ENCODE results near the gene PAM.
"Not testable (repeated sequence)": the region's sequence is repeated elsewhere in the genome, so short reads cannot be mapped to it uniquely, and the experiment has no call there.

PAM gene

DNA sequence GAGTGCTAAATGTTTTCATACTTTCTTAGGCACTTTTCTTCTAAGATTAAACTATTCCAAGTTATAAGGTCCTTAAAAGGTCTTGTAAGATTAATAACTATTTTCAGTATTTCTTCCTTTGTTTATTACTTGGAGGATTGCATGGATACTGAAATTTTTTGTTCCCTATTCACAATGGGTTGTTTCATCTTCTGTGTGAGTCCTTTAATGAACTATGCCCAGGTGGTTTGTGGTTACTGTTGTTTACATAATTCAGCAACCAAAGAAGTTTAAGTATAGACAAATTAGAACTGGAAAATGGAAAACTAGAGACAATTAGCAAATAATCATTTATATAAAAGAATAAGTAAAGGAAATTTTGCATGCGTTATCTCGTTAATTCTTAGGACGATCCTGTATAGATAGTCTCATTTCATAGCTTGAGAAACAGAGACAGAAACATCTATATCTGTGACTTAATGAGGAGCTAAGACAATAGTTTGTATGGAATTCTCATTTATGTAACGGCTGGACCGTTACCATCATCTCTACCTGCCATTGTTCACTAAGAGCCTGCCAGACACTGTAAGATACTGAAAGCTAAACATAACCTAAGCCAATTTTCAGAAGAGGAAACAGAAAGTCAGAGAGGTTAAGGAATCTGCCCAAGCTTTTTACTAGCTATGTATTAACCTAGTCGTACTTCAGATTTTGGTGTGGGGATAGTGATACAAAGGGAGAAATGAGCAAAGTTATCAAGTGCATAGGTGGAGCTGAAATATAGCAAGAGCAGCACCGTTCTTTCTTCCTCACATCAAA is 148.2 kb downstream of the PAM start:
- no peaks in the 10 kb centered on the region for H3K27me3 ChIP-seq (replicated peaks; ENCODE audit: insufficient read depth, low read length)
- H3K4me3 ChIP-seq (ENCODE audit: low read length) = no peak overlapping the region
- no peaks in the 10 kb centered on the region for H3K4me1 ChIP-seq (ENCODE audit: low read length)
- no peaks in the 10 kb centered on the region for H3K79me2 ChIP-seq (ENCODE audit: low read length)
- no peaks in the 10 kb centered on the region for H3K9me2 ChIP-seq (replicated peaks; ENCODE audit: insufficient read depth, low read length)
- H3K27ac ChIP-seq (ENCODE audit: low read length) = no peak overlapping the region
- H3K9me3 ChIP-seq (replicated peaks; ENCODE audit: insufficient read depth, low read length) = no peaks in the 10 kb centered on the region
- H4K20me1 ChIP-seq (ENCODE audit: insufficient read depth, low read length) = no peaks in the 10 kb centered on the region
- no peak overlapping the region for H2AFZ ChIP-seq (ENCODE audit: low read length)
- no peak for DNase-seq
- H3K9ac ChIP-seq (ENCODE audit: low read length) = no peak overlapping the region
- H3F3A ChIP-seq (ENCODE audit: insufficient read depth, low read length) = no peaks in the 10 kb centered on the region
- no peak overlapping the region for H3K4me2 ChIP-seq (ENCODE audit: low read depth, low read length)
- TF ChIP-seq EZH2phosphoT487 (IDR thresholded peaks at IDR 0.05; ENCODE audit: low read length) = no peak
- TF ChIP-seq, protein P1, sequence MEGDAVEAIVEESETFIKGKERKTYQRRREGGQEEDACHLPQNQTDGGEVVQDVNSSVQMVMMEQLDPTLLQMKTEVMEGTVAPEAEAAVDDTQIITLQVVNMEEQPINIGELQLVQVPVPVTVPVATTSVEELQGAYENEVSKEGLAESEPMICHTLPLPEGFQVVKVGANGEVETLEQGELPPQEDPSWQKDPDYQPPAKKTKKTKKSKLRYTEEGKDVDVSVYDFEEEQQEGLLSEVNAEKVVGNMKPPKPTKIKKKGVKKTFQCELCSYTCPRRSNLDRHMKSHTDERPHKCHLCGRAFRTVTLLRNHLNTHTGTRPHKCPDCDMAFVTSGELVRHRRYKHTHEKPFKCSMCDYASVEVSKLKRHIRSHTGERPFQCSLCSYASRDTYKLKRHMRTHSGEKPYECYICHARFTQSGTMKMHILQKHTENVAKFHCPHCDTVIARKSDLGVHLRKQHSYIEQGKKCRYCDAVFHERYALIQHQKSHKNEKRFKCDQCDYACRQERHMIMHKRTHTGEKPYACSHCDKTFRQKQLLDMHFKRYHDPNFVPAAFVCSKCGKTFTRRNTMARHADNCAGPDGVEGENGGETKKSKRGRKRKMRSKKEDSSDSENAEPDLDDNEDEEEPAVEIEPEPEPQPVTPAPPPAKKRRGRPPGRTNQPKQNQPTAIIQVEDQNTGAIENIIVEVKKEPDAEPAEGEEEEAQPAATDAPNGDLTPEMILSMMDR (IDR thresholded peaks at IDR 0.05; ENCODE audit: low read length) = no peak
- no peak for TF ChIP-seq EZH2 (optimal IDR thresholded peaks at IDR 0.05; ENCODE audit: low read depth, low read length)
- no peaks in the 10 kb centered on the region for H3K36me3 ChIP-seq (replicated peaks; ENCODE audit: insufficient read depth, low read length)

DNA sequence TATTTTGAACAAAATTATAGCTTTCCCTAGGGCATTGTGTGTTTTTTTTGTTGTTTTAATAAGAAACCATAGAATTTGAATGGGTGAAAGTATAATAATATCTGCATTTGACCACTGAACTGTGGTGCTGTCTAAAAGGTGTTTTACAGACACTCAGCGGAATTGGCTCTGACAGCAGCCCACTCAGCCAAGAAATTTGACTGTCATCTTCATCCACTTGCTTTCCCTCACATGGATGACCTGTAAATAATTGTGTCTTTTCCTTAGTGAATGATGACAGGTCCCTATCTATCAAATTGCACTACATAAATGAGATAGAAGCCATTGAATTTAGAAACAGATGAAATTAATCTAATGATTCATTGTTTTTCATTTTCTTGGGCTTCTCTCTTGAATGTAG is 150.0 kb downstream of the PAM start:
- Histone ChIP-seq H3K36me3 (replicated peaks; ENCODE audit: insufficient read depth, low read length) (no peaks in the 10 kb centered on the region), H3K4me2 (ENCODE audit: low read depth, low read length) (no peak overlapping the region), H3K27ac (ENCODE audit: low read length) (no peak overlapping the region), H3K4me3 (ENCODE audit: low read length) (no peak overlapping the region), H3F3A (ENCODE audit: insufficient read depth, low read length) (no peaks in the 10 kb centered on the region), H3K9me3 (replicated peaks; ENCODE audit: insufficient read depth, low read length) (no peaks in the 10 kb centered on the region), H2AFZ (ENCODE audit: low read length) (no peak overlapping the region), H3K9me2 (replicated peaks; ENCODE audit: insufficient read depth, low read length) (no peaks in the 10 kb centered on the region), H3K79me2 (ENCODE audit: low read length) (no peaks in the 10 kb centered on the region), H4K20me1 (ENCODE audit: insufficient read depth, low read length) (no peaks in the 10 kb centered on the region), H3K27me3 (replicated peaks; ENCODE audit: insufficient read depth, low read length) (no peaks in the 10 kb centered on the region), H3K4me1 (ENCODE audit: low read length) (no peaks in the 10 kb centered on the region), H3K9ac (ENCODE audit: low read length) (no peak overlapping the region)
- DNase-seq = no peak
- no peak for TF ChIP-seq EZH2phosphoT487 (IDR thresholded peaks at IDR 0.05; ENCODE audit: low read length)
- TF ChIP-seq, protein P1 (IDR thresholded peaks at IDR 0.05; ENCODE audit: low read length) = no peak
- no peak for TF ChIP-seq EZH2 (optimal IDR thresholded peaks at IDR 0.05; ENCODE audit: low read depth, low read length)

DNA sequence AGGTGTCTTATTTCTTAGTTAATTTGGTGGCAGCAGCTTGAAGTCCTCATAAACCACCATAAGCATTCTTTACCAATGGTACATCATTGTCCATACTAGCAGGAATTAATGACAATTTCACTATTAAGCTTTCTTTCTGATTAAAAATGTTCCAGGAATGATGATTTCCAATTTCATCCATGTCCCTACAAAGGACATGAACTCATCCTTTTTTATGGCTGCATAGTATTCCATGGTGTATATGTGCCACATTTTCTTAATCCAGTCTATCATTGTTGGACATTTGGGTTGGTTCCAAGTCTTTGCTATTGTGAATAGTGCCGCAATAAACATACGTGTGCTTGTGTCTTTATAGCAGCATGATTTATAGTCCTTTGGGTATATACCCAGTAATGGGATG is 152.0 kb downstream of the PAM start:
- H3F3A ChIP-seq (ENCODE audit: insufficient read depth, low read length); H3K27ac ChIP-seq (ENCODE audit: low read length); H3K9me3 ChIP-seq (replicated peaks; ENCODE audit: insufficient read depth, low read length); H3K4me3 ChIP-seq (ENCODE audit: low read length); H3K4me2 ChIP-seq (ENCODE audit: low read depth, low read length); H2AFZ ChIP-seq (ENCODE audit: low read length); H3K9ac ChIP-seq (ENCODE audit: low read length); H4K20me1 ChIP-seq (ENCODE audit: insufficient read depth, low read length); H3K27me3 ChIP-seq (replicated peaks; ENCODE audit: insufficient read depth, low read length); H3K36me3 ChIP-seq (replicated peaks; ENCODE audit: insufficient read depth, low read length); DNase-seq; H3K9me2 ChIP-seq (replicated peaks; ENCODE audit: insufficient read depth, low read length); H3K4me1 ChIP-seq (ENCODE audit: low read length); H3K79me2 ChIP-seq (ENCODE audit: low read length): not testable (repeated sequence)

All from MM.1S (cell line).